ENCODE results near the gene UBE2S.
"Not testable (repeated sequence)": the region's sequence is repeated elsewhere in the genome, so short reads cannot be mapped to it uniquely, and the experiment has no call there.

UBE2S gene

DNA sequence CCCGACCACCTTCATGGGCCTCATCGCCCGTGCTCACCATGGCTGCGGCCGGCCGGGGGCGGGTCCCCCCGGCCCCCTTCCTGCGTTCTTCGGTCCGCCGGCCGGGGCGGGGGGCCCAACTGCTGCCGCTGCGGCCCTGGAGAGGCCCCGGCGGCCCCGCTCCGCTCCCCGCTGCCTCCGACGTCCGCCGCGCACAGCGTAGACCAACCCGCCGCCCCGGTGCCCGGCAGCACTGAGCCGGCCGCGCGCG, at the start of gene UBE2S:
Gene UBE2S, minus strand, starts transcription at position 239 of the 250 bp plus-strand sequence. Its CDS starts 199 bp downstream, at position 40.
- not testable (repeated sequence) for DNase-seq (ENCODE audit: low read depth)
- H3K4me3 ChIP-seq (ENCODE audit: low read depth, low read length): peak within 1 kb of the TSS; percentile 85

DNA sequence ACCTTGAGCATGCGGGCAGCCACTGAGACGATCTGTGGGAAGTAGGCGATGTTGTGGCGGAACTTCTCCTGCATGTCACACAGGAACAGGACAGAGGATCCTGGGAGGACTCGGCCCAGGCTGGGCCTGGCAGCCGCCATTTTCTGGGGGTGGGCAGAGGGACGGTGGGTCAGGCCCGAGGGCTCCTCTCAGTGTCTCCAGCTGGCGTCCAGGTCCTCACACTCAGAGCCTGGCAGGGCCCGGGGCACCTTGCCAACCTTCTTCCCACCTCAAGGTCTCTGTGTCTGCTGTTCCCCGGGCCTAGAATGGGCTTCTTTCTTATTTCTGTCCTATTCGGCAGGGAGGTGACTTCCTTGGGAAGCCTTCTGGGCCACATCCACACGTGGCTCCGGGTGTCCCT, 48.8 kb upstream of the UBE2S start:
- TF ChIP-seq CTCF (IDR thresholded peaks at IDR 0.05; ENCODE audit: insufficient read depth, low read depth, low read length, missing control alignments): no peak
- DNase-seq (ENCODE audit: low read depth): no peak
- no peak overlapping the region for H3K4me3 ChIP-seq (ENCODE audit: low read depth, low read length)

GRCh38 chr19:55455576-55456235, 48.1 kb upstream of the UBE2S start:
- no peak for DNase-seq (ENCODE audit: low read depth)
- no peak overlapping the region for H3K4me3 ChIP-seq (ENCODE audit: low read depth, low read length)
- TF ChIP-seq CTCF (IDR thresholded peaks at IDR 0.05; ENCODE audit: insufficient read depth, low read depth, low read length, missing control alignments): no peak

DNA sequence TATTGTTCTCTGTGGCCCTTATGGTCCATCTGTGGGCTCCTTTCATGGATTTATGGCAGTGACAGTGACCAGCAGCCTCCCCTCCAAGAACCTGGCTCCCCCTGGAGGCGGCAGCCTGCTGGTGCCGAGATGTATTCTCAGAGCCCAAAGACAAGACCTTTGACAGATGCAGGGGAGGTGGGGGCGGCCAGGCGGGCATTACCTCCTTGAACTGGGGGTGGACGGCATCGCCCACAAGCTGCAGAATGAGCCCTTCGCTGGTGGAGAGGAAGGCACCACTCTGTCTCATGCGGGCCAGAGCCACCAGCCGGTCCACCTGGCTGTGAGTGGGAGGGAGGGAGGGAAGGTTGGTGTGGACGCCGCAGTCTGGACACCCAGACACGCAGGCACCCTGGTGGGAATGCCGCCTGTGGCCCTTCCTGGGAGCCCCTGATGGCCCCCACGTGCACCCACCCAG, 47.2 kb upstream of the UBE2S start:
- TF ChIP-seq CTCF (IDR thresholded peaks at IDR 0.05; ENCODE audit: insufficient read depth, low read depth, low read length, missing control alignments): peak; percentile 62
- peak; percentile 59 for DNase-seq (ENCODE audit: low read depth)

GRCh38 chr19:55453511-55454260, 46.1 kb upstream of the UBE2S start:
- no peak overlapping the region for H3K4me3 ChIP-seq (ENCODE audit: low read depth, low read length)
- no peak for DNase-seq (ENCODE audit: low read depth)
- TF ChIP-seq CTCF (IDR thresholded peaks at IDR 0.05; ENCODE audit: insufficient read depth, low read depth, low read length, missing control alignments): no peak

More for the DNA sequence above, 47.2 kb upstream of the UBE2S start:
- no peak overlapping the region for H3K4me3 ChIP-seq (ENCODE audit: low read depth, low read length)

DNA sequence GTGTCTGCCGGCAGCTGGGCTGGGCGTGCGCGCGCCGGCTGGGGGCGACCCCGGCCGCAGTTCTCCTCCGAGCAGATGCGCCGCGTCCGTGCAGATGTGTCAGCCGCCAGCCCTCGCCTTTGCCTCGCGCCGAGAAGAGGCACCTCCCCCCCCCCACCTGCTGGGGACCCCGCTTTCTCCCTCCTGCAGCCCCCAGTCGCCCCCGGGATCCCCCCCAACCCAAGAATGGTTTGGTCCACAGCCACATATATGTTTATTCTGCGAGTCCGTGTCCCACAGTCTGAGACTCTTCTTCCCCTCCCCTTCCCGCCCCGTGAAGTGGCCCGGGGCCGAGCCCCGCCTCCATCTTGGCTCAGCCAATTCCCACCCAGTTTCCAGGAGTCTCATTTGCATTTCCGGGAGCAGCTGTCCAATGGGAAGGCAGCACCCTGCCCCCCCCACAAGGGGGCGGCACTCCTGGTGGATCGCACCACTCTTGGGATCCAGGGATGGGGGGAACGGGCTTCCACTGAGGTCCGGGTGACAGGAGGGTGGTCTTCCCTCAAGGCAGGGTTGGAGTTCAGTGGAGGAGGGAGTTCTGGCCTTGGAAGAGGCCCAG, 45.3 kb upstream of the UBE2S start:
- TF ChIP-seq CTCF (IDR thresholded peaks at IDR 0.05; ENCODE audit: insufficient read depth, low read depth, low read length, missing control alignments): no peak
- H3K4me3 ChIP-seq (ENCODE audit: low read depth, low read length): no peak overlapping the region
- DNase-seq (ENCODE audit: low read depth): peak; percentile 31

GRCh38 chr19:55451965-55452748, 44.6 kb upstream of the UBE2S start:
- no peak for DNase-seq (ENCODE audit: low read depth)
- no peak for TF ChIP-seq CTCF (IDR thresholded peaks at IDR 0.05; ENCODE audit: insufficient read depth, low read depth, low read length, missing control alignments)

More at GRCh38 chr19:55451965-55452748, 44.6 kb upstream of the UBE2S start:
- H3K4me3 ChIP-seq (ENCODE audit: low read depth, low read length): no peak overlapping the region
